ENCODE results near the gene RFX1. TPM values are rescaled to one million over a fixed set of nuclear protein-coding genes. Genes with fewer than 3 reads are reported as not detected.

RFX1 gene
- total RNA-seq, 1 donor from 2014 or later = 15.7 TPM

- H3K27me3 Mint-ChIP-seq (ENCODE audit: unreplicated experiment) = no peaks in the 10 kb centered on the region
- no peak overlapping the region for H3K4me3 Mint-ChIP-seq (ENCODE audit: unreplicated experiment)
- no peak overlapping the region for H3K27ac Mint-ChIP-seq (ENCODE audit: unreplicated experiment)
- no peaks in the 10 kb centered on the region for H3K9me3 Mint-ChIP-seq (ENCODE audit: unreplicated experiment)
- DNase-seq (ENCODE audit: extremely low spot score, unreplicated experiment) = no peak
- no peak for TF ChIP-seq CTCF (IDR thresholded peaks at IDR 0.05)
- no peaks in the 10 kb centered on the region for H3K36me3 Mint-ChIP-seq (ENCODE audit: unreplicated experiment)
- peaks cover 5% of the 10 kb centered on the region for H3K4me1 Mint-ChIP-seq (ENCODE audit: unreplicated experiment)
Observed at GRCh38 chr19:14019100-14019499, 13.0 kb upstream of the RFX1 start.

- Mint-ChIP-seq H3K4me3 (ENCODE audit: unreplicated experiment) (no peak overlapping the region), H3K36me3 (ENCODE audit: unreplicated experiment) (no peaks in the 10 kb centered on the region), H3K4me1 (ENCODE audit: unreplicated experiment) (no peaks in the 10 kb centered on the region), H3K27me3 (ENCODE audit: unreplicated experiment) (no peaks in the 10 kb centered on the region), H3K9me3 (ENCODE audit: unreplicated experiment) (no peaks in the 10 kb centered on the region), H3K27ac (ENCODE audit: unreplicated experiment) (no peak overlapping the region)
- no peak for TF ChIP-seq CTCF (IDR thresholded peaks at IDR 0.05)
- DNase-seq (ENCODE audit: extremely low spot score, unreplicated experiment) = no peak
Observed at GRCh38 chr19:14015524-14016035, 9.5 kb upstream of the RFX1 start.

DNA sequence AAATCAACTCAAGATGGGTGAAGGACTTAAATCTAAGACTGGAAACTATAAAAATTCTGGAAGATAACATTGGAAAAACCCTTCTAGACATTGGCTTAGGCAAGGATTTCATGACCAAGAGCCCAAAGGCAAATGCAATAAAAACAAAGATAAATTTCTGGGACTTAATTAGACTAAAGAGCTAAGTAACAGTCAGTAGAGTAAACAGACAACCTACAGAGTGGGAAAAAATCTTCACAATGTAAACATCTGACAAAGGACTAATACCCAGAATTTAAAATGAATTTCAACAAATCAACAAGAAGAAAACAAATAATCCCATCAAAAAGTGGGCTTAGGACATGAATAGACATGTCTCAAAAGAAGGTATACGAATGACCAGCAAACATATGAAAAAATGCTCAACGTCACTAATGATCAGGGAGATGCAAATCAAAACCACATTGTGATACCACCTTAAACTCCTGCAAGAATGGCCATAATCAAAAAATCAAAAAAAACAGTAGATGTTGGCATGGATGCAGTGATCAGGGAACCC lies 6.3 kb upstream of the RFX1 start:
- H3K4me3 Mint-ChIP-seq (ENCODE audit: unreplicated experiment) = no peak overlapping the region
- no peak overlapping the region for H3K27ac Mint-ChIP-seq (ENCODE audit: unreplicated experiment)
- no peaks in the 10 kb centered on the region for H3K27me3 Mint-ChIP-seq (ENCODE audit: unreplicated experiment)
- TF ChIP-seq CTCF (IDR thresholded peaks at IDR 0.05) = no peak
- H3K9me3 Mint-ChIP-seq (ENCODE audit: unreplicated experiment) = no peaks in the 10 kb centered on the region
- DNase-seq (ENCODE audit: extremely low spot score, unreplicated experiment) = no peak
- H3K4me1 Mint-ChIP-seq (ENCODE audit: unreplicated experiment) = no peaks in the 10 kb centered on the region
- no peaks in the 10 kb centered on the region for H3K36me3 Mint-ChIP-seq (ENCODE audit: unreplicated experiment)

DNA sequence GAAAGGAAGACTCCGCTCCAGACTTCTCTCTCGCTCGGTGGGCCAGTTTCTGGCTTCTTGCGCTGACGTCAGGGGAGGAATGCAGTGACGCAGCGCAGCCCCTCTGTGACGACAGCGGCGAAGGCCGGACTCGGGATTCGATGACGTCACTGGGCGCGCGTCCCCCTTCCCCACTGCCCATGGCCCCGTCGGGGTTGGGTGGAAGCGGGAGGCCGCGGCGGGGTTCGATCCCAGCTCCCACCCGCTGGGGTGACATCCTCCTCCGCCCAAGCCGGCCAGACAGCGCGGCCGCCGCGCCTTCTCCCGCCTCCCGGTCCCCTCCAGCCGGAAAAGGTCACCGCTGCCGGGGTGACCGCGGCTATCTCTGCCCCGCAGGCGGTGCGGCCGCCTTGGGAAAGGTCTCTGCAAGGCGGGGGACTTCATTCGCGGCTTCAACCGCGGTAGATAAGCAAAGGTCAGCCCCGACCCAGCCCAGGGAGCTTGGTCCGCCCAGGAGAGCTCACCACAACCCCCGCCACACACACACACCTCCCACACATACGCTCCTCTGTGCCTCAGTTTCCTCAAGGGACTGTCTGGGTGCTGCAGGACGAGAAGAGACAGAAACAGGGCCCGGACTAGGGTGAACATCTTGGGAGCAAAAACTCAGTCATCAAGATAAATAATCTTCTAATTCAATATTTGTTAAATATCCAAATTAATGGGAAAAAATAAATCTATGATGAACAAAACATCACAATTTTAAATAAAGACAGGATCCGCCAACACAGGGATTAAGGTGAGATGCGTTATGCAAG lies 844 bp upstream of the RFX1 start:
- H3K4me3 Mint-ChIP-seq (ENCODE audit: unreplicated experiment) = peak overlapping the region; percentile 96
- TF ChIP-seq CTCF (IDR thresholded peaks at IDR 0.05) = no peak

GRCh38 chr19:14005349-14006084 lies 603 bp downstream of the RFX1 start:
- TF ChIP-seq CTCF (IDR thresholded peaks at IDR 0.05) = no peak
- no peaks in the 10 kb centered on the region for H3K27me3 Mint-ChIP-seq (ENCODE audit: unreplicated experiment)
- peak; percentile 97 for DNase-seq (ENCODE audit: extremely low spot score, unreplicated experiment)
- H3K9me3 Mint-ChIP-seq (ENCODE audit: unreplicated experiment) = no peaks in the 10 kb centered on the region
- peaks cover 18% of the 10 kb centered on the region for H3K4me1 Mint-ChIP-seq (ENCODE audit: unreplicated experiment)
- H3K27ac Mint-ChIP-seq (ENCODE audit: unreplicated experiment) = peak overlapping the region; percentile 100
- no peaks in the 10 kb centered on the region for H3K36me3 Mint-ChIP-seq (ENCODE audit: unreplicated experiment)
- peak overlapping the region; percentile 96 for H3K4me3 Mint-ChIP-seq (ENCODE audit: unreplicated experiment)

More for the DNA sequence above, 844 bp upstream of the RFX1 start:
- DNase-seq (ENCODE audit: extremely low spot score, unreplicated experiment) = peak; percentile 96
- Mint-ChIP-seq H3K27ac (ENCODE audit: unreplicated experiment) (peak overlapping the region; percentile 100), H3K36me3 (ENCODE audit: unreplicated experiment) (no peaks in the 10 kb centered on the region), H3K9me3 (ENCODE audit: unreplicated experiment) (no peaks in the 10 kb centered on the region), H3K4me1 (ENCODE audit: unreplicated experiment) (peaks cover 15% of the 10 kb centered on the region), H3K27me3 (ENCODE audit: unreplicated experiment) (no peaks in the 10 kb centered on the region)
